Keratinocyte (primary cell): ENCODE measurements around the gene CARM1. TPM values are rescaled to one million over a fixed set of nuclear protein-coding genes. Genes with fewer than 3 reads are reported as not detected.

Experiments
- DNase-seq: peaks from one replicate; pipeline ENCODE4 v3.0.0-alpha.2; 2011; ENCODE audit warnings: low read depth, missing footprints, low spot score
- FAIRE-seq: peaks from 2 replicates; lab custom pipeline; 2011; peaks lifted over from hg19 to GRCh38; lab: Jason Lieb, UNC
- H2AFZ ChIP-seq: 2 replicates; pipeline ENCODE4 v1.6.0; 2012; ENCODE audit warnings: low read length, control low read depth, inconsistent platforms; ENCODE audit not compliant: control insufficient read depth
- H3K27ac ChIP-seq: 2 replicates; pipeline ENCODE4 v1.5.1; 2011; ENCODE audit warnings: low read length; ENCODE audit not compliant: control insufficient read depth, insufficient read depth
- H3K27me3 ChIP-seq: 3 replicates; pipeline ENCODE4 v1.6.0; 2011; ENCODE audit warnings: low read length; ENCODE audit not compliant: control insufficient read depth, insufficient read depth; ENCODE audit errors: extremely low read depth
- H3K36me3 ChIP-seq, 2 experiments: 2 replicates in 1 of 2; 3 replicates in 1 of 2; pipeline ENCODE4 v1.5.1; 2011; ENCODE audit warnings: low read length in 2 of 2, mild to moderate bottlenecking in 1 of 2; ENCODE audit not compliant: control insufficient read depth in 2 of 2, insufficient read depth in 2 of 2; ENCODE audit errors: extremely low read depth in 1 of 2
- H3K4me1 ChIP-seq: 3 replicates; pipeline ENCODE4 v1.5.1; 2011; ENCODE audit warnings: low read length; ENCODE audit not compliant: control insufficient read depth, insufficient read depth; ENCODE audit errors: extremely low read depth
- H3K4me2 ChIP-seq: 3 replicates; pipeline ENCODE4 v1.6.0; 2011; ENCODE audit warnings: low read depth, low read length; ENCODE audit not compliant: control insufficient read depth, insufficient read depth; ENCODE audit errors: extremely low read depth
- H3K4me3 ChIP-seq, 3 experiments: fragments of 200-600 bp in 1 of 3; sonication (generic) in 1 of 3; 2 replicates in 2 of 3; 3 replicates in 1 of 3; pipeline ENCODE4 v1.5.1; 2011 to 2016; ENCODE audit warnings: low read length in 3 of 3, mild to moderate bottlenecking in 3 of 3, control low read depth in 2 of 3, inconsistent platforms in 1 of 3, low read depth in 1 of 3, mixed read lengths in 1 of 3, mixed run types in 1 of 3, moderate library complexity in 1 of 3; ENCODE audit not compliant: control insufficient read depth in 2 of 3, insufficient read depth in 2 of 3; ENCODE audit errors: extremely low read depth in 1 of 3
- H3K79me2 ChIP-seq: 2 replicates; pipeline ENCODE4 v1.6.0; 2012; ENCODE audit warnings: low read length; ENCODE audit not compliant: control insufficient read depth, insufficient read depth
- H3K9ac ChIP-seq: 3 replicates; pipeline ENCODE4 v1.6.0; 2011; ENCODE audit warnings: low read length; ENCODE audit not compliant: control insufficient read depth, insufficient read depth; ENCODE audit errors: extremely low read depth
- H3K9me1 ChIP-seq: 3 replicates; pipeline ENCODE4 v1.6.0; 2011; ENCODE audit warnings: low read length; ENCODE audit not compliant: control insufficient read depth, insufficient read depth; ENCODE audit errors: extremely low read depth
- H3K9me3 ChIP-seq: 2 replicates; pipeline ENCODE4 v1.5.1; 2012; ENCODE audit warnings: low read depth, low read length; ENCODE audit not compliant: control insufficient read depth
- H4K20me1 ChIP-seq: 3 replicates; pipeline ENCODE4 v1.6.0; 2011; ENCODE audit warnings: low read length; ENCODE audit not compliant: control insufficient read depth, insufficient read depth; ENCODE audit errors: extremely low read depth
- EZH2 ChIP-seq: IDR thresholded peaks from one replicate; pipeline ENCODE4 v1.6.1; 2012; ENCODE audit warnings: inconsistent platforms, mild to moderate bottlenecking, low read length, moderate library complexity
- dilution Hi-C: fragments of 300-500 bp; cut with MboI; formaldehyde crosslinking; loops from one replicate; pipeline ENCODE4 v1.7.0; 2020; ENCODE audit warnings: low sequenced_read_pairs; ENCODE audit not compliant: extremely low pct_ligation_motif_present
- polyA plus RNA-seq, 5 experiments: library from polyadenylated mRNA; depleted of rRNA in 3 of 5; stranded (reverse) in 3 of 5; stranded (forward) in 1 of 5; unstranded in 1 of 5; fragments of >200 nt; gene quantifications; 1 replicate in 1 of 5; 2 replicates in 3 of 5; 3 replicates in 1 of 5; pipeline versions ENCODE4 v1.2.1 to v1.2.3, GENCODE V29; 2011 to 2012; ENCODE audit warnings: missing spikeins in 2 of 5, low read depth in 1 of 5, low replicate concordance in 1 of 5
- TF ChIP-seq, protein P1 (sequence below), 3 experiments: IDR thresholded peaks in 1 of 3; conservative IDR thresholded peaks in 1 of 3; optimal IDR thresholded peaks in 1 of 3; 2 replicates in 2 of 3; 3 replicates in 1 of 3; pipeline versions ENCODE3 to v1.5.1; 2011; ENCODE audit warnings: low read length in 3 of 3, mild to moderate bottlenecking in 3 of 3, moderate library complexity in 2 of 3, control low read depth in 1 of 3, inconsistent platforms in 1 of 3; ENCODE audit not compliant: insufficient read depth in 2 of 3; ENCODE audit errors: extremely low read depth in 1 of 3

CARM1 gene
- polyA plus RNA-seq, 1 donor (not counting 4 experiments of a cell fraction or from before 2014, with no cell fraction given): 22.8 TPM

DNA sequence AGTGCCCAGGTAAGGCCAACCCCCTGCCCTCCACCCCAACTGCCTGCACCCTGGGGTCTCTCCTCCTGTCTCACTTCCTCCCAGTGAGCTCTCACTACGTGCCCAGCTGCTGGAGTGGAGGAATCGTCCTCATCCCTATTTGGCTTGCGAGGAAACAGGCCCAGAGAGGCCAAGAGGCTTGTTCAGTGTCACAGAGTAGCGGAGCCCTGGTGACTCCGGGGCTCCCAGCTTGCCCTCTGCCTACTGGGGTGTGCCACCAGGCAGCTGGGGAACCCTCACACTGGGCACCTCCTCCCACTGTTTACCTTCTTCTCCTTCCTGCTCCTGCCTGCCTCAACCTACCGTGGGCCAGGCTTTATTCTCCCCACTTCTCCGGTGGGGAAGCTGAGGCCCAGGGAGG, 41.0 kb upstream of the CARM1 start:
- H3K27ac ChIP-seq: no peak overlapping the region
- H3K79me2 ChIP-seq: no peaks in the 10 kb centered on the region
- H4K20me1 ChIP-seq: no peaks in the 10 kb centered on the region
- H3K4me2 ChIP-seq: no peak overlapping the region
- no peak for FAIRE-seq
- H3K4me3 ChIP-seq: no peak overlapping the region
- no peak for DNase-seq
- TF ChIP-seq, protein P1, sequence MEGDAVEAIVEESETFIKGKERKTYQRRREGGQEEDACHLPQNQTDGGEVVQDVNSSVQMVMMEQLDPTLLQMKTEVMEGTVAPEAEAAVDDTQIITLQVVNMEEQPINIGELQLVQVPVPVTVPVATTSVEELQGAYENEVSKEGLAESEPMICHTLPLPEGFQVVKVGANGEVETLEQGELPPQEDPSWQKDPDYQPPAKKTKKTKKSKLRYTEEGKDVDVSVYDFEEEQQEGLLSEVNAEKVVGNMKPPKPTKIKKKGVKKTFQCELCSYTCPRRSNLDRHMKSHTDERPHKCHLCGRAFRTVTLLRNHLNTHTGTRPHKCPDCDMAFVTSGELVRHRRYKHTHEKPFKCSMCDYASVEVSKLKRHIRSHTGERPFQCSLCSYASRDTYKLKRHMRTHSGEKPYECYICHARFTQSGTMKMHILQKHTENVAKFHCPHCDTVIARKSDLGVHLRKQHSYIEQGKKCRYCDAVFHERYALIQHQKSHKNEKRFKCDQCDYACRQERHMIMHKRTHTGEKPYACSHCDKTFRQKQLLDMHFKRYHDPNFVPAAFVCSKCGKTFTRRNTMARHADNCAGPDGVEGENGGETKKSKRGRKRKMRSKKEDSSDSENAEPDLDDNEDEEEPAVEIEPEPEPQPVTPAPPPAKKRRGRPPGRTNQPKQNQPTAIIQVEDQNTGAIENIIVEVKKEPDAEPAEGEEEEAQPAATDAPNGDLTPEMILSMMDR (optimal IDR thresholded peaks at IDR 0.05 in 1 of 3, IDR thresholded peaks at IDR 0.05 in 1 of 3, conservative IDR thresholded peaks at IDR 0.05 in 1 of 3; ENCODE audit: extremely low read depth in 1 of 3, insufficient read depth in 2 of 3, low read length in 3 of 3): no peak
- no peak for TF ChIP-seq EZH2
- peaks cover 2% of the 10 kb centered on the region for H3K9me1 ChIP-seq
- H3K9me3 ChIP-seq: no peaks in the 10 kb centered on the region
- H3K27me3 ChIP-seq: no peaks in the 10 kb centered on the region
- no peak overlapping the region for H2AFZ ChIP-seq
- H3K4me1 ChIP-seq: no peaks in the 10 kb centered on the region
- no peak overlapping the region for H3K9ac ChIP-seq
- dilution Hi-C loops: no loop called here
- peaks cover 18 to 21% of the 10 kb centered on the region in 2 experiments for H3K36me3 ChIP-seq

DNA sequence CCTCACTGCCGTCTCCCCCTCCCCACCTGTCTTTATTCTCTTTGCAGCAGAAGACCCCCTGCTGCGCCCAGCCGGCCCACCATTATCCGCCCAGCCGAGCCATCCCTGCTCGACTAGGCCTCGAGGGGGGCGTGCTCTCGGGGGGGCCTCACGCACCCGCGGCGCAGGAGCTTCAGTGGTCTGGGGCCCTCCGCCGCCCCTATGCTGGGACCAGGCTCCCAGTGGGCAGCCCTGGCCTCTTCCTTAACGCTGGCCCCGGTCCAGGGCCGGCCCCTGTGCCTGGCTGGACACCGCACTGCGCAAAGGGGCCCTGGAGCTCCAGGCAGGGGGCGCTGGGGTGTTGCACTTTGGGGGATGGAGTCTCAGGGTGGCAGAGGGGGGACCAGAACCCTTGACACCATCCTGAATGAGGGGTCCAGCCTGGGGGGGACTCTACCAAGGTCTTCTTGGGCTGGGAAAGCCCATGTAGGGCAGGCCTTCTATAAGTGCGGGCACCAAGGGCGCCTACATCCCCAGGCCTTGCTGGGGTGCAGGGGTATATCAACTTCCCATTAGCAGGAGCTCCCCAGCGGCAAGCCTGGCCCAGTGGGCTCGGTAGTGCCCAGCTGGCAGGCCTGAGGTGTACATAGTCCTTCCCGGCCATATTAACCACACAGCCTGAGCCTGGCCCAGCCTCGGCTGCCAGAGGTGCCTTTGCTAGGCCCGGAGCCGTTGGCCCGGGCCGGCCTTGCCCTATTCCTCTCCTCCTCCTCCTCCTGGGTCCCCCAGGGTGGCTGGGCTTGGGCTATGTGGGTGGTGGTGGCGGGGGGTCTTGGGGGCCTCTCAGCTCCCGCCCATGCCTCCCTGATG, 40.2 kb upstream of the CARM1 start:
- H3K9me3 ChIP-seq: no peaks in the 10 kb centered on the region
- H3K36me3 ChIP-seq: peaks cover 16 to 17% of the 10 kb centered on the region in 2 experiments
- no peaks in the 10 kb centered on the region for H3K4me1 ChIP-seq
- dilution Hi-C loops: no loop called here
- no peak overlapping the region for H3K4me3 ChIP-seq
- no peak overlapping the region for H3K27ac ChIP-seq
- H2AFZ ChIP-seq: no peak overlapping the region
- peaks cover 2% of the 10 kb centered on the region for H3K9me1 ChIP-seq
- H3K79me2 ChIP-seq: no peaks in the 10 kb centered on the region
- DNase-seq: no peak
- FAIRE-seq: no peak
- TF ChIP-seq, protein P1 (optimal IDR thresholded peaks at IDR 0.05 in 1 of 3, IDR thresholded peaks at IDR 0.05 in 1 of 3, conservative IDR thresholded peaks at IDR 0.05 in 1 of 3; ENCODE audit: extremely low read depth in 1 of 3, insufficient read depth in 2 of 3, low read length in 3 of 3): no peak
- TF ChIP-seq EZH2: no peak
- H3K9ac ChIP-seq: no peak overlapping the region
- no peaks in the 10 kb centered on the region for H4K20me1 ChIP-seq
- no peak overlapping the region for H3K4me2 ChIP-seq
- H3K27me3 ChIP-seq: no peaks in the 10 kb centered on the region
